Right lobe of liver (tissue), 6 donors: ENCODE data around the gene DCLK3. TPM values are rescaled to one million over a fixed set of nuclear protein-coding genes. Genes with fewer than 3 reads are reported as not detected.

Source experiments
- ATAC-seq, 4 donors: fragments of 200-7000 bp; cut with Tn5 transposase; one replicate each; pipeline ENCODE4 v1.9.1; 2020; ENCODE audit warnings: mild to moderate bottlenecking in 4 of 4, moderate library complexity in 4 of 4
- DNase-seq, 3 donors: peaks; one replicate each; pipeline ENCODE4 v3.0.0-alpha.2; 2020
- H3K27ac ChIP-seq, 3 donors: fragments of 200-600 bp; one replicate each; pipeline ENCODE4 v1.8.0; 2022
- H3K27me3 ChIP-seq, 2 donors: fragments of 200-600 bp; one replicate each; pipeline ENCODE4 v1.8.0; 2022
- H3K36me3 ChIP-seq, 4 donors: fragments of 200-600 bp; sonication (generic) in 1 of 4; one replicate each; pipeline versions ENCODE4 v1.5.1 to v1.8.0; 2017 to 2022; ENCODE audit warnings: control low read depth in 1 of 4
- H3K4me1 ChIP-seq, 4 donors: fragments of 200-600 bp; sonication (generic) in 1 of 4; one replicate each; pipeline versions ENCODE4 v1.5.1 to v1.8.0; 2017 to 2022; ENCODE audit warnings: control low read depth in 1 of 4
- H3K4me3 ChIP-seq, 3 donors: fragments of 200-600 bp; one replicate each; pipeline ENCODE4 v1.8.0; 2022
- H3K9me3 ChIP-seq, 4 donors: fragments of 200-600 bp; sonication (generic) in 1 of 4; one replicate each; pipeline versions ENCODE4 v1.5.1 to v1.8.0; 2017 to 2022; ENCODE audit warnings: control low read depth in 1 of 4
- CTCF ChIP-seq, 4 donors: fragments of 200-600 bp in 3 of 4; fragments of 450-650 bp in 1 of 4; IDR thresholded peaks; one replicate each; pipeline versions ENCODE4 v1.5.1 to v1.8.0; 2016 to 2022; ENCODE audit warnings: antibody characterized with exemption in 4 of 4, mild to moderate bottlenecking in 2 of 4
- POLR2A ChIP-seq: fragments of 450-650 bp; IDR thresholded peaks from one replicate; pipeline ENCODE4 v1.6.1; 2017; ENCODE audit warnings: antibody characterized with exemption, mild to moderate bottlenecking
- WGBS: methylation state at CpG from one replicate; pipeline ENCODE4 v1.1.6; 2018; ENCODE audit warnings: low coverage, low lambda C conversion rate; ENCODE audit not compliant: insufficient coverage; ENCODE audit errors: missing lambda C conversion rate; 5-methylcytosine and 5-hydroxymethylcytosine counted together
- intact Hi-C, 2 donors: fragments of 100-400 bp; cut with DNase I; formaldehyde crosslinking; loops; one replicate each; pipeline versions ENCODE4 v1.11.2 to v1.14.1; 2022
- total RNA-seq, 6 experiments: library from RNA; depleted of rRNA in 2 of 6; stranded (reverse); fragments of >200 nt in 2 of 6; fragmentation: NEBNext Ultra II Directional in 3 of 6; extraction: Animal tissue kit (Norgen Biotek cat#: 25700) in 3 of 6; gene quantifications; one replicate each; pipeline versions ENCODE4 v1.1.0 to v1.2.4, GENCODE V29; 2016 to 2023
- donor health status: DM: no; HTN: yes; CAD: no.
- donor health status: DM: no; HTN: no; CAD: no.
- donor health status: DM: no; HTN: no; CAD: no.
- donor health status: DM: no; HTN: yes; CAD: no.
- donor health status: DM: no; HTN: yes; CAD: no.

DCLK3 gene
- total RNA-seq, 6 experiments from 2014 or later, result 0.06 to 0.34 TPM; not detected in 4

- 67% methylated on average over 1 of the region's 1 CpG for WGBS
- no peak for ATAC-seq
- no peak for DNase-seq
- Histone ChIP-seq H3K4me1 (no peaks in the 10 kb centered on the region), H3K4me3 (no peak overlapping the region), H3K27ac (no peak overlapping the region), H3K27me3 (peaks cover 0 to 4% of the 10 kb centered on the region in 2 donors), H3K9me3 (no peaks in the 10 kb centered on the region), H3K36me3 (no peaks in the 10 kb centered on the region)
- TF ChIP-seq POLR2A (no peak), CTCF (IDR thresholded peaks at IDR 0.05) (no peak)
- intact Hi-C loops, result no loop called here
Measured at GRCh38 chr3:36681867-36682266, 82.5 kb downstream of the DCLK3 start.

GRCh38 chr3:36680952-36681351 lies 83.4 kb downstream of the DCLK3 start:
- no peak for ATAC-seq
- no peaks in the 10 kb centered on the region for H3K9me3 ChIP-seq
- 75% methylated on average over 2 of the region's 3 CpGs for WGBS
- TF ChIP-seq POLR2A, result no peak
- no peaks in the 10 kb centered on the region for H3K36me3 ChIP-seq
- intact Hi-C loops, result no loop called here
- no peak overlapping the region for H3K27ac ChIP-seq
- H3K27me3 ChIP-seq, result peaks cover 0 to 2% of the 10 kb centered on the region in 2 donors
- no peak overlapping the region for H3K4me3 ChIP-seq
- no peaks in the 10 kb centered on the region for H3K4me1 ChIP-seq
- no peak for DNase-seq

- H3K9me3 ChIP-seq, result no peaks in the 10 kb centered on the region
- H3K27me3 ChIP-seq, result no peaks in the 10 kb centered on the region
- intact Hi-C loops, result no loop called here
- no peaks in the 10 kb centered on the region for H3K36me3 ChIP-seq
- DNase-seq (no peak), ATAC-seq (no peak)
- no peak overlapping the region for H3K4me3 ChIP-seq
- TF ChIP-seq POLR2A (no peak), CTCF (IDR thresholded peaks at IDR 0.05) (no peak)
- WGBS, result 24% methylated on average over 1 of the region's 1 CpG
- no peaks in the 10 kb centered on the region for H3K4me1 ChIP-seq
- H3K27ac ChIP-seq, result no peak overlapping the region
Measured at GRCh38 chr3:36679384-36680200, 84.8 kb downstream of the DCLK3 start.

- DNase-seq (no peak), ATAC-seq (no peak)
- TF ChIP-seq POLR2A, result no peak
- TF ChIP-seq CTCF (IDR thresholded peaks at IDR 0.05), result no peak
- H3K9me3 ChIP-seq, result no peaks in the 10 kb centered on the region
- H3K27ac ChIP-seq, result no peak overlapping the region
- H3K4me3 ChIP-seq, result no peak overlapping the region
- no peaks in the 10 kb centered on the region for H3K36me3 ChIP-seq
- H3K4me1 ChIP-seq, result no peaks in the 10 kb centered on the region
- 64% methylated on average over 2 of the region's 2 CpGs for WGBS
- intact Hi-C loops, result no loop called here
- H3K27me3 ChIP-seq, result no peaks in the 10 kb centered on the region
Measured at GRCh38 chr3:36678216-36679013, 85.9 kb downstream of the DCLK3 start.
